Skin of body (tissue), 2 donors: Measurements from ENCODE around the gene GALNT17. TPM values are rescaled to one million over a fixed set of nuclear protein-coding genes. Genes with fewer than 3 reads are reported as not detected.

Experiments
- DNase-seq: peaks from one replicate; lab custom pipeline; 2025; lab: John Stamatoyannopoulos, UW
- total RNA-seq: library from RNA; depleted of rRNA; stranded (reverse); fragments of >200 nt; gene quantifications from one replicate; pipeline ENCODE4 v1.2.3, GENCODE V29; 2014

Gene GALNT17
- total RNA-seq, 1 donor from 2014 or later: 6.3 TPM

- no peak for DNase-seq
Measured at GRCh38 chr7:71386152-71386785, 254.3 kb downstream of the GALNT17 start.

- no peak for DNase-seq
Measured at GRCh38 chr7:71388181-71388580, 256.2 kb downstream of the GALNT17 start.

- DNase-seq: no peak
Measured at GRCh38 chr7:71389976-71390375, 258.0 kb downstream of the GALNT17 start.

DNA sequence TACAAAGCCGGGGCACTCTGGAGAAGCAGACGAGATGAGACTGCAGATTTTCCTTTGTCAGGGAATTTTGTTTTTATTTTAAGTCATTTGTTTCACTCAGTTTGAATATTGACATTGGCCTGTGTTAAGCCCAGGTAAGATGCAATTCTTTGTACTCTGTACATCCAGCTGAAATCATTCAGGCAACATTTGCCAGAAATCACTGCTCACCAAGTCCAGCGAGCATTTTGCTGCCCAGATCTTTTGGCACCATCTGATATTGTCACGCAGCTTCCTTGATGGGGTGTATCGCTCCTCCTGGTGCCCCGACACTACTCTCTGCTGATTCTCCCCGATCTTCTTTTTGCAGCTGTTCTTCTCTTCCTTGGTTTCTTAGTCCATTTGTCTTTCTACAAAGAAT, 261.7 kb downstream of the GALNT17 start:
- no peak for DNase-seq

DNA sequence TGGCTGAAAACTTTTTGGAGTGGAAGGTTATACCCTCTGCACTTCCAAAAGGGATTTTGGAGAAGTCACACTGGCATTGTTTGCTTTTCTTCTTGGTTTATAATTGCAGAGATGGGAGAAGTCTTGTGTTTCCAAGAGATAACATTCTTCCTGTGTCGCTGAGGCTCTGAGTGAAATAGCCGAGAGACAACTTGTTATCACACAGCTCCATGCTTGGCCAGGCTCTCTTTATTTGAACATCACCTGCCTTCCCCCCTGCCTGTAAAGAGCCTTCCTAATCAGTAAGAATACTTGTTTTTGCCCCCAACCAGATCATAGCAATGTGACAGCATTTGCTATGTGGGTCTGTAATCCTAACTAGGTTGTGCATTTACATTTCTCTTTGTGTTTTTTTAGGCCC, 270.7 kb downstream of the GALNT17 start:
- DNase-seq: no peak

DNA sequence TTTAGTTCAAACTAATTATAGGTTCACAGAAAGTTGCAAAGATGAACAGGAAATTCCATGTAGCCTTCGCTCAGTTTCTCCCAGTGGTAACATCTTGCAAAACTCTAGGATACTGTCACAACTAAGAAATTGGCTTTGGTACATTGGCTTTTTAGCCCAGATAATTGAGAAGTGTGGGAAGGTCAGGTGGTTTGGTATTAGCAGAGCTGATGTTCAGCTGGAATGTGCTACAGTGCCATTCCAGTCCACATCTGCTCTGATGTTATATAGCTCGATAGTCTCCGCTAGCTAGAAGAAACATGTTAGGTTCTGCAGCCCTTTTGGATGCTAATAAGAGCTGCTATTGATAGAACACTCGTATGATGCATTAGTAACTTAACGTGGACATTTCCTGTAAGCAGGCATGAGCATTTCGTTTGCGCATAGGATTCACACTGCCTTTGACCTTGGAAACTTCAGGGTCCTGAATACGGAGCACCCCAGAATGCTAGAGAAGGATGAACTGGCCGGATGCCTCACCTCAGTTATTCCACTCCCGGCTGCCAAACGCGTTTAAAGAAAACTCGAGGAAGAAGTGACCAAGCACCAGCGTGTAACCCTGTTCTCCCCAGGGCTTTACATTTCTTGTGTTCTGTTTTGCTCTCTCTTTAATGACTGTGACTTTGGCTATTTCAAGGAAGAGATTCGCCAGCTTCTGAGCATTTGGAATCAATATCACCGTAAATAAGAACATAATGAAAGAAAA, 271.4 kb downstream of the GALNT17 start:
- DNase-seq: no peak

DNA sequence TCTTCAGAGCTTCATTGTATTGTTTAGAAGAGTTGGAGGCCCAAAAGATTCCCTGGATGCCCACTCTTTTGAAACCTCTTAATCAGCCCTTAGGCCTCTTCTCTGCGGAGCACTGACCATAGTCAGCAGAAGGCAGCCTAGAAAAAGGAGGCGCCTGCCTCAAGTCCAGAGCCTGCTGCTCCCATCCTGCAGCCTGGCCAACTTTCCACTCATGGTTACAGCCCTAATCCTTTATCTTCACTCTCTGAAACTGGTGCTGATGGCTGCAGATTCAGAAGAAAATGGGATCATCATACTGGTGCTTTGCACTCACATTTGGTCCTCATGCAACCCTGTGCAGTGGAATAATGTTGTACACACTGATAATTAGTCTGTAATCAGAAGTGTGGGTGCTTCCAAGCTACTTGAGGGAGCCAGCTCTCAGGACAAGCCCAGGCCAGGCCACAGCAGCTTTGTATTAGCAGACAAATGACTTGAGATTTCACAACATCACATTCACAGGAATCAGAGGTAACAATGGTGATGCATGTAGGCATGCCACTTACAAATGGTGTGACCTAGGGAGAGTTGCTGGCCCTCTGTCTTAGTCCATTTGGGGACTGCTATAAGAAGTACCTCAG, 272.9 kb downstream of the GALNT17 start:
- DNase-seq: no peak

- DNase-seq: no peak
Measured at GRCh38 chr7:71408271-71408670, 276.3 kb downstream of the GALNT17 start.

DNA sequence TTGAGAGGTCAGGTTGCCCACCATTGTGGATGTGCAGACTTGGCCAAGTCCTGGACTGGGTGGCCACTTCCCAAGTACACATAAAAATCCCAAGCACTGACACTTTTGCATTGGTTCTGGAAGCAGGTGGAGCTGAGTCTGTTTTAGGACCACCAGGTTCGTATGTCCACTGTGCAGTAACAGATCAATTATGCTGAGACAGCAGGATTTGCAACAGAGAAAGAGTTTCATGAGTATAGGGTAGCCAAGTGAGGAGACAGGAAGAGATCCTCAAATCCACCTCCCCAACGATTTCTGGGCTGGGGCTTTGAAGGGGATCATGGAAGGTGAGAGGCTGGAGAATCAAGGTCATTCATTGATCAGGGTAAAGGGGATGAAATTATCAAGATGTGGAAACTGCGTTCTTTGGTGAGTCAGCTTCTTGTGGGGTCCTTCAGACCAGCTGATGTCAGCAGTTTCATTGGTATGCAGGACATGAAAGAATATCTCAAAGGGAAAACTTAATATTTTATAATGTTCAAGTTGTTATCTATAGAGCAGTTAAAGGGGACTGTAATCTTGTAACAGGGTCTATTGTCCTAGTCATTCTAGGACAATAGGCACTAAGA, 277.7 kb downstream of the GALNT17 start:
- DNase-seq: no peak

GRCh38 chr7:71411475-71411874, 279.5 kb downstream of the GALNT17 start:
- DNase-seq: no peak

DNA sequence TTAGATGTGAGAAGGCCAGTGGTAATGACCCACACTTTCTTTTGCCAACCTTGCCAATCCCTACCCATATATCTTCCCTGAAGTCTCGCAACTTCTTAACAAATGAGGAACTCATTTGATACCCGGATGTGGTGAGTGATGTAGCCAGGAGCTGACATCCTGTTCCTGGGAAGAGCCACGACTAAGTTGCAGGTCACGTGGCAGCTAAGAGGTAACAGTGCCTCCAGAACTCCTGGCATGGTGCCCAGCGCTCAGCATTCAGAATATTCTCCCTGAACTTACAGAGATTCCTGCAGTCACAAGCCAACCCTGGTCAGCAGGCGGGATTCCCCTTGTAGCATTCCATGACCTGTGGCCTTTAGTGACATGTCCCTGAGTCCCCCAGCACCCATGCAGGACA, 282.5 kb downstream of the GALNT17 start:
- DNase-seq: no peak

GRCh38 chr7:71419546-71420337, 287.8 kb downstream of the GALNT17 start:
- DNase-seq: no peak

DNA sequence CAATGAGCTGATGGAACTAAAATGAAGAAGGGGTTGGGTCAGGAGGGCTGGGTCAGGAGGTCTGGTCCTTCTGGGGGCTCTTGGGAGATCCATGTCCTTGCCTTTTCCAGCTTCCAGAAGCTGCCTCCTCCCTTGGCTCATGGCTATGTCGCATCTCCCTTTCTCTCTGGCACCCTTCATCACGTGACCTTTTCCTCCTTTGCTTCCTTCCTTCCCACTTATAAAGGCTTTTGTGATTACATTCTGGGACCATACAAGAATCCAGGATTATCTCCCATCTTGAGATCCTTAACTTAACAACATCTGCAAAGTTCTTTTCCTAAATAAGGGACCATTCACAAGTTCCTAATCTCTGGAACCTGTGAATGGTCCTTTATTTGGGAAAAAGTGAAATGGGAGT, 290.2 kb downstream of the GALNT17 start:
- no peak for DNase-seq

- no peak for DNase-seq
Measured at GRCh38 chr7:71424166-71425035, 292.5 kb downstream of the GALNT17 start.

- no peak for DNase-seq
Measured at GRCh38 chr7:71429083-71429482, 297.1 kb downstream of the GALNT17 start.

DNA sequence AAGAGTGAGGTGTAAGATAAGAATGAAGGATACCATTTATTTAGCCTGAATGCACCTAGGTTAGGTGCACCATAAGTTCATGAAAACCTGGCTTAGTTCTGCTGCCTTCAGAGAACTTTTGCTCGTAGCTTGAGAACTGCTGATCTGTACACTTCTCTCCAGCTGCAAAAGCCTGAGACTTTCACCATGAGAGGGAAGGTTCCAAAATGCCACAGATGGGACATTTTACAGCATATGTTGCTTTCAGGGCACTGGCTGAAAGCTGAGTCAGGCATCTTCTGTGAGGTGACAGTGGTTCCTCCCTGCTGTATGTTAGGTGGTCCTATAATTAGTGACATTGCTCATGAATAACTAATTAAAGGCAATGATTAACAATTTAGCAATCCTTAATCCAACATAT, 298.3 kb downstream of the GALNT17 start:
- DNase-seq: no peak

DNA sequence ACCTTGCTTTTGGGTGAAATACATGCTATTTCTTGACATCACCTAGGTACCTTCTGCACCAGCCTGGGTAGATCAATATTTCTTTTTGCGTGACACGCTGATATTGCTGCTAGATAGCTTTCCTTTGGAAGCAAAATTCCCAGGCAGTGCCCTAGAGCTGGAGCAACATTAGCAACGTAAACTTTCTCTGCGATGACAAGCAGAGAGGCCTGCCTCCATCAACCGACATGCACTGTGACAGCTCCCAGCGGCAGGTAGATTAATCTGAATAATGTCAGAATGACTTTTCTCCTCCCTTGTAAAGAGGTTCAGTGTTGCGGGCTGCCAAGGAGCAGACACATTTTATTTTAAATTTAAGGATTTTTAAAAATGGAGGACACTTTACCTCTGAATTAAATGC, 307.4 kb downstream of the GALNT17 start:
- DNase-seq: no peak

GRCh38 chr7:71442492-71443190, 310.7 kb downstream of the GALNT17 start:
- DNase-seq: no peak

- DNase-seq: no peak
Measured at GRCh38 chr7:71443191-71443530, 311.2 kb downstream of the GALNT17 start.

GRCh38 chr7:71444130-71444529, 312.2 kb downstream of the GALNT17 start:
- no peak for DNase-seq
